GM12878 (cell line): ENCODE data around the gene FGD6.
"Not testable (repeated sequence)": the region's sequence is repeated elsewhere in the genome, so short reads cannot be mapped to it uniquely, and the experiment has no call there.

Experiments used
- CBFB ChIP-seq: IDR thresholded peaks from 2 replicates; pipeline ENCODE4 v1.6.1; 2016; ENCODE audit warnings: antibody characterized with exemption, low read depth
- CREB1 ChIP-seq: IDR thresholded peaks from 2 replicates; pipeline ENCODE4 v1.6.1; 2012; ENCODE audit warnings: low read depth, mild to moderate bottlenecking, inconsistent platforms
- DPF2 ChIP-seq: fragments of 450-650 bp; IDR thresholded peaks from 2 replicates; pipeline ENCODE4 v1.6.1; 2017; ENCODE audit warnings: mild to moderate bottlenecking
- FOXM1 ChIP-seq: IDR thresholded peaks from 2 replicates; pipeline ENCODE4 v1.6.1; 2012; ENCODE audit warnings: low read depth, mild to moderate bottlenecking, inconsistent platforms, low read length, moderate library complexity
- NFYA ChIP-seq: IDR thresholded peaks from 2 replicates; pipeline ENCODE4 v1.6.1; 2011; ENCODE audit warnings: low read depth, mild to moderate bottlenecking, low read length, improper control_type of control experiment, borderline replicate concordance
- RCOR1 ChIP-seq: conservative IDR thresholded peaks from 2 replicates; pipeline ENCODE4 v1.6.1; 2012; ENCODE audit warnings: low read depth, low read length, improper control_type of control experiment
- REST ChIP-seq: IDR thresholded peaks from 2 replicates; pipeline ENCODE4 v1.6.1; 2012; ENCODE audit warnings: mild to moderate bottlenecking, low read depth, low read length
- SREBF1 ChIP-seq: IDR thresholded peaks from 2 replicates; pipeline ENCODE4 v1.6.1; 2012; ENCODE audit warnings: mild to moderate bottlenecking, low read length
- TAF1 ChIP-seq: IDR thresholded peaks from 2 replicates; pipeline ENCODE4 v1.6.1; 2011; ENCODE audit warnings: mild to moderate bottlenecking, low read depth, low read length, borderline replicate concordance
- TCF12 ChIP-seq: IDR thresholded peaks from 2 replicates; pipeline ENCODE4 v1.6.1; 2011; ENCODE audit warnings: low read depth, mild to moderate bottlenecking, low read length
- TF ChIP-seq, protein P1 (sequence below): fragments of 450-650 bp; formaldehyde crosslinking; IDR thresholded peaks from 2 replicates; pipeline ENCODE4 v1.4.0; 2020; ENCODE audit warnings: mild to moderate bottlenecking, moderate library complexity
- TF ChIP-seq, protein P2 (sequence below), 3 experiments: IDR thresholded peaks in 2 of 3; conservative IDR thresholded peaks in 1 of 3; 2 replicates each; pipeline ENCODE4 v1.5.1; 2011; ENCODE audit warnings: low read depth in 3 of 3, low read length in 3 of 3, mild to moderate bottlenecking in 3 of 3, control low read depth in 2 of 3, moderate library complexity in 2 of 3, inconsistent platforms in 1 of 3, mixed read lengths in 1 of 3; ENCODE audit not compliant: control insufficient read depth in 2 of 3, insufficient read depth in 1 of 3; ENCODE audit errors: extremely low read depth in 1 of 3
- TF ChIP-seq, protein P3 (sequence below): IDR thresholded peaks from 2 replicates; pipeline ENCODE4 v1.6.1; 2012; ENCODE audit warnings: low read depth, low read length, improper control_type of control experiment

DNA sequence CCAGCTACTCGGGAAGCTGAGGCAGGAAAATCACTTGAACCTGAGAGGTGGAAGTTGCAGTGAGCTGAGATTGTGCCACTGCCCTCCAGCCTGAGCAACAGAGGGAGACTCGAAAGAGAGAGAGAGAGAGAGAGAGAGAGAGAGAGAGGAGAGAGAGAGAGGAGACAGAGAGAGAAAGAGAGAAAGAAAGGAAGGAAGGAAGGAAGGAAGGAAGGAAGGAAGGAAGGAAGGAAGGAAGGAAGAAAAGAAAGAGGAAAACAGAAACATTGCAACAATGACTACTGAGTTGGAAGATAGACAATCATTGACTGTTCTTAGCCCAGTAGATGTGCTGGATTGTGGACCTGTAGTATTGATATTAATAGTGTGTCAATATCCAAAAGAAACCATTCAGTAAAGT, 22.6 kb upstream of the FGD6 start:
- TF ChIP-seq DPF2, CBFB, FOXM1, TAF1, RCOR1, SREBF1, CREB1, TCF12, REST, NFYA: not testable (repeated sequence)
- TF ChIP-seq, protein P1, sequence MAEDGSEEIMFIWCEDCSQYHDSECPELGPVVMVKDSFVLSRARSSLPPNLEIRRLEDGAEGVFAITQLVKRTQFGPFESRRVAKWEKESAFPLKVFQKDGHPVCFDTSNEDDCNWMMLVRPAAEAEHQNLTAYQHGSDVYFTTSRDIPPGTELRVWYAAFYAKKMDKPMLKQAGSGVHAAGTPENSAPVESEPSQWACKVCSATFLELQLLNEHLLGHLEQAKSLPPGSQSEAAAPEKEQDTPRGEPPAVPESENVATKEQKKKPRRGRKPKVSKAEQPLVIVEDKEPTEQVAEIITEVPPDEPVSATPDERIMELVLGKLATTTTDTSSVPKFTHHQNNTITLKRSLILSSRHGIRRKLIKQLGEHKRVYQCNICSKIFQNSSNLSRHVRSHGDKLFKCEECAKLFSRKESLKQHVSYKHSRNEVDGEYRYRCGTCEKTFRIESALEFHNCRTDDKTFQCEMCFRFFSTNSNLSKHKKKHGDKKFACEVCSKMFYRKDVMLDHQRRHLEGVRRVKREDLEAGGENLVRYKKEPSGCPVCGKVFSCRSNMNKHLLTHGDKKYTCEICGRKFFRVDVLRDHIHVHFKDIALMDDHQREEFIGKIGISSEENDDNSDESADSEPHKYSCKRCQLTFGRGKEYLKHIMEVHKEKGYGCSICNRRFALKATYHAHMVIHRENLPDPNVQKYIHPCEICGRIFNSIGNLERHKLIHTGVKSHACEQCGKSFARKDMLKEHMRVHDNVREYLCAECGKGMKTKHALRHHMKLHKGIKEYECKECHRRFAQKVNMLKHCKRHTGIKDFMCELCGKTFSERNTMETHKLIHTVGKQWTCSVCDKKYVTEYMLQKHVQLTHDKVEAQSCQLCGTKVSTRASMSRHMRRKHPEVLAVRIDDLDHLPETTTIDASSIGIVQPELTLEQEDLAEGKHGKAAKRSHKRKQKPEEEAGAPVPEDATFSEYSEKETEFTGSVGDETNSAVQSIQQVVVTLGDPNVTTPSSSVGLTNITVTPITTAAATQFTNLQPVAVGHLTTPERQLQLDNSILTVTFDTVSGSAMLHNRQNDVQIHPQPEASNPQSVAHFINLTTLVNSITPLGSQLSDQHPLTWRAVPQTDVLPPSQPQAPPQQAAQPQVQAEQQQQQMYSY (CRISPR knock-in tag): not testable (repeated sequence)
- TF ChIP-seq, protein P2, sequence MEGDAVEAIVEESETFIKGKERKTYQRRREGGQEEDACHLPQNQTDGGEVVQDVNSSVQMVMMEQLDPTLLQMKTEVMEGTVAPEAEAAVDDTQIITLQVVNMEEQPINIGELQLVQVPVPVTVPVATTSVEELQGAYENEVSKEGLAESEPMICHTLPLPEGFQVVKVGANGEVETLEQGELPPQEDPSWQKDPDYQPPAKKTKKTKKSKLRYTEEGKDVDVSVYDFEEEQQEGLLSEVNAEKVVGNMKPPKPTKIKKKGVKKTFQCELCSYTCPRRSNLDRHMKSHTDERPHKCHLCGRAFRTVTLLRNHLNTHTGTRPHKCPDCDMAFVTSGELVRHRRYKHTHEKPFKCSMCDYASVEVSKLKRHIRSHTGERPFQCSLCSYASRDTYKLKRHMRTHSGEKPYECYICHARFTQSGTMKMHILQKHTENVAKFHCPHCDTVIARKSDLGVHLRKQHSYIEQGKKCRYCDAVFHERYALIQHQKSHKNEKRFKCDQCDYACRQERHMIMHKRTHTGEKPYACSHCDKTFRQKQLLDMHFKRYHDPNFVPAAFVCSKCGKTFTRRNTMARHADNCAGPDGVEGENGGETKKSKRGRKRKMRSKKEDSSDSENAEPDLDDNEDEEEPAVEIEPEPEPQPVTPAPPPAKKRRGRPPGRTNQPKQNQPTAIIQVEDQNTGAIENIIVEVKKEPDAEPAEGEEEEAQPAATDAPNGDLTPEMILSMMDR (IDR thresholded peaks at IDR 0.05 in 2 of 3, conservative IDR thresholded peaks at IDR 0.05 in 1 of 3; ENCODE audit: control insufficient read depth in 2 of 3, extremely low read depth in 1 of 3, insufficient read depth in 1 of 3, low read depth in 3 of 3, low read length in 3 of 3): not testable (repeated sequence)
- TF ChIP-seq, protein P3, sequence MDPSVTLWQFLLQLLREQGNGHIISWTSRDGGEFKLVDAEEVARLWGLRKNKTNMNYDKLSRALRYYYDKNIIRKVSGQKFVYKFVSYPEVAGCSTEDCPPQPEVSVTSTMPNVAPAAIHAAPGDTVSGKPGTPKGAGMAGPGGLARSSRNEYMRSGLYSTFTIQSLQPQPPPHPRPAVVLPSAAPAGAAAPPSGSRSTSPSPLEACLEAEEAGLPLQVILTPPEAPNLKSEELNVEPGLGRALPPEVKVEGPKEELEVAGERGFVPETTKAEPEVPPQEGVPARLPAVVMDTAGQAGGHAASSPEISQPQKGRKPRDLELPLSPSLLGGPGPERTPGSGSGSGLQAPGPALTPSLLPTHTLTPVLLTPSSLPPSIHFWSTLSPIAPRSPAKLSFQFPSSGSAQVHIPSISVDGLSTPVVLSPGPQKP: not testable (repeated sequence)
